Measurements from ENCODE around the gene TDO2. TPM values are rescaled to one million over a fixed set of nuclear protein-coding genes. Genes with fewer than 3 reads are reported as not detected.
"Not testable (repeated sequence)": the region's sequence is repeated elsewhere in the genome, so short reads cannot be mapped to it uniquely, and the experiment has no call there.

TDO2 gene
- 0.40 TPM for total RNA-seq

DNA sequence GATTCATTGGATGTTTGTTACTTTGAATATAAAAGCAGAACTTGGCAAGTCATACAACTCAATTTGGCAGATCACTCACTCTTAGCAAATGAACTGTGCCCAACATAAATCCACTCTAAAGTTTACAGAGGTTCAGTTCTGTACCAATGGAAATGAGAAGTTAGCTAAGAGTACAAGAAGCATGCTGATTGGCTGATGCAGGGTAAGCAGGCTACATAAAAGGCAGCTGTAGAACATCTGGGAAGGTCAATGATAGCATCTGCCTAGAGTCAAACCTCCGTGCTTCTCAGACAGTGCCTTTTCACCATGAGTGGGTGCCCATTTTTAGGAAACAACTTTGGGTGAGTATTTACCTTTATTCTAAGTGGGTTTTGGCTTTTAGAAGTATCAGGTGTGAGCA is at the start of gene TDO2:
TSS of gene TDO2 (plus strand) at position 244 of the 400 bp plus-strand sequence. CDS start at position 307, 63 bp downstream.
- ATAC-seq, result no peak

DNA sequence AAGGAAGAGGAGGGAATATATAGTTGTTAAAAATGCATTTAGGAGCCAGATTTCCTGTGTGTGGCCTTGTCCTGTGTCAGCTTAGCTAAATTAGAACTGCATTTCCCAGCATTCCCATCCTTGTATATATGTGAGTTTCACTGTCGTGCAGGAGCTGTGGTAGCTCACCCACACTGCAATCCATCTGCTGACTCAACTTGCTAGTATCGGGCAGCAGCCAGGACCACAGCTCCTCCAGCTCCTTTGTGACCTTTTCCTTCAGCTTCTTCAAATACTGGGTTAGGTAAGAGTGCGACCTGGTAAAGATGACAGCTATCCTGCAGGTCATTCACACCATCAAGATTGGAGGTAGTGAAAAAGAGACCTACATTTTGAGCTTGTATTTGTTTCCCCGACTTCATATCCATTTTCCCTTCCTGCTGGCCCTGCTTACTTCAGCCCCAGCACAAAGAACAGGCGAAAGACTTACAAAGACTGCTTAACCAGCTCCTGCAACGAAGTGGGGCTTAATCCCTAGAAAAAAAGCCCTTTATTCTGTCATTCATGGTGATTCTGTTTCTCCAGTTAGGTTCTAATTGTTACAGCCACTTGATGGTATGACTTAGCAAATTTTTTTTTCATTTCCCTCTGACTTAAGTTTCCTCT is 48.8 kb upstream of the TDO2 start:
- ATAC-seq, result no peak

DNA sequence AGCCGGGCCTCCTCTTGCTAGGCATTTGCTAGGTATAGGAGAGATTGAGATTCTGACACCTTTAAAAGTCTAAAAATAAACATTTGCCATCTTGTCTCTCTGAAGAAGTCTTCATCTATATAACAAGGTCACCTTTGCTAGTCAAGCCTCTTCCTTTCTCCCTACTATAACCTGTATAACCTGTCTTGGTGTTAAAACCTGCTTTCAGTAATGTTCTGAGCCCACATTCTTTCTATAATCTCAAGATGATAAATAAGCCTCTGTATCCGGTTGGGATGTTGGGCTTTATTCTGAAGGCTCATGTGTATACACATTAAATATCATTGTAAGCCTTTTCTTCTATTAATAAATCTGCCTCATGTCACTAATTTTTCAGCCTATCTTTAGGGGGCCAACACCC is 47.6 kb upstream of the TDO2 start:
- ATAC-seq, result peak; percentile 87

DNA sequence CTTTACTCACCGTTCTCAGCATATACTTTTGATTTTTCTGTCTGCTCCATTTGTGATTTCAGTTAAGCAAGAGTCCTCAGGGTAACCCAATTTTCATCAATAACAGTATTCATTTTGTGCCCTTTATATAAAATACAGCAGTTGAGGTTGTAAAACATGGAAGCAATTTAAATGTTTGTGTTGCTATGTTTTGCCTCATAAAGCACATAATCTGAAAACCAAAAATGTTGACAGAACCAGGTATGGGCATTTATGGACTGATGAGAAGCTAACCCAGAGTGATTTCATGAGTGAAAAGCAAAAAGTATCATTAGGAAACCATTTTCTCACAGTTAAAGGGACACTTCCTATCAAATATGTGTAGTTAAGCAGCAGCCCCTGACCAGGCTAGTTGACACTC is 37.3 kb upstream of the TDO2 start, which contains the start of gene ASIC5:
TSS of gene ASIC5 (minus strand) at position 101 of the 400 bp plus-strand sequence. CDS start at position 50, 51 bp downstream.
- ATAC-seq, result no peak

DNA sequence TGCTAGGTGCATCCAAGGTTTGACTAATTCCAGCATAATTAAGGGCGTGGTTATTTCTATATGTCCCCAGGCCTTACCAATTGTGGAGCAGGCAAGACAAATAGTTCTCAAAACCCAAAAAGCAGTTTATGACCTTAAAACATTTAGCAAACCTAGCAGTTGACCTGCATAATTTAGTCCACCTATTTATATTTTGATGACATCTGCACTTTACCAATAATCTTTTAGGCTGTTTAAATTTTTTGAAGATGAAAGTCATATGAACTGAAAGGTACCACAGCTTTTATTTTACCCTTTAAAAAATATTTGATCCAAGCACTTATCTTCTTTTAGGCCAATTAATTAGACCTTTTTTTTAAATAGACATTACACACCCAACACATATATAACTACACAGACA is 27.6 kb upstream of the TDO2 start:
- ATAC-seq, result no peak

DNA sequence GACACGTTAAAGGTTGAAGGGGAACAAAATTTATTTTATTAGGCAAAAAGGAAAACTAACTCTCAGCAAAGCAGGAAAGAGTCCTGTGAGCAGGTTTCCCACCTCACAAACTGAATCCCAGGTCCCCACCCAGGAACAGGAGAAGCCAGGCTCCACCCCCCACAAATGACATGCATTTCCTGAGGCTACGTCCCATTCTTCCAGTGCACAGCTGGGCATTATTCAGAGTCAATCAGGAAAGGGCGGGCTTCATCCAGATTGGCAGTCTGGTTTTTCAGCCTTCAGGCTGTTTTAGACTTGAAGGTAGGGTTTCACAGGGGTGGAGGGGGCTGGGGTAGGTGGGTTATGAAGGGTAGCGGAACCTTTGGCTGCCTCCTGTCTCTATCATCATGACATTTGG is 25.5 kb upstream of the TDO2 start:
- no peak for ATAC-seq

DNA sequence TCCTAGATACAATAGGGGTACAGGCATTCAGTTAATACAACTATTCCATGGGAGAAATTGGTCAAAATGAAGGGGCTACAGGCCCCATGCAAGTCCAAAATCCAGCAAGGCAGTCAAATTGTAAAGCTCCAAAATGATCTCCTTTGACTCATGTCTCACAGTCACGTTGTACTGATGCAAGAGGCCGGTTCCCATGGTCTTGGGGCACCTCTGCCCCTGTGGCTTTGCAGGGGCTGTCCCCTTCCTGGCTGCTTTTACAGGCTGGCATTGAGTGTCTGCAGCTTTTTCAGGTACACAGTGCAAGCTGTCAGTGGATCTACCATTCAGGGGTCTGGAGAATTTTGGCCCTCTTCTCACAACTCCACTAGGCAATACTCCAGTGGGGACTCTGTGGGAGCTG is 24.9 kb upstream of the TDO2 start:
- no peak for ATAC-seq

DNA sequence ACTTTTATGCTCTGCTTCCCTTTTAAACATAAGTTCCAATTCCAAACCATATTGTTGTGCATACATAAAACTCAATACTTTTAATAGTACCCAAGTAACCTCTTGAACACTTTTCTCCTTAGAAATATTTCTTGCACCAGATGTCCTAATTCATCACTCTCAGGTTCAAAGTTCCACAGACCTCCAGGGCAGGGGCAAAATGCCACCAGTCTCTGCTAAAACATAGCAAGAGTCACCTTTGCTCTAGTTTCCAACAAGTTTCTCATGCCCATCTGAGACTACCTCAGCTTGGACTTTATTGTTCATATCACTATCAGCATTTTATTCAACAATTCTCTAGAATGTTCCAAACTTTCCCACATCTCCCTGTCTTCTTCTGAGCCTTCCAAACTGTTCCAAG is 23.7 kb upstream of the TDO2 start:
- no peak for ATAC-seq

DNA sequence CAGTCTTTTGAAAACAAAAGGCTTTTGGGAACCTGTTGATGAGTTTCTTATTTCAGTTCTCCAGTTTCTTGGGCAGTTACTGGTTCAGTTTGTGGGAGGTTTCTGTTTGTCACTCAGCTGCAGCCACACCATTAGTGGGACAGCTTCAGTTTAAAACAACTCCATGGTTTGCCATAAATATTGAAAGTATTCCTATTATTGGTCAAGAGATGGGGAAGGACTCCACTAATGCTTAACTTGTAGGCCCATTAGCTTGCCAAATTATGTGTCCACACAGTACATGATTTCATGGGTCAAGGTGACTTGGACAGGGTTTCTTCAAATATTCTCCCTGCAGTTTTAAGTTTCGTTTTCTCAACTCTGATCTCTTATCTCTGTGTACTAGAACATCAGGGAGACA is 21.9 kb upstream of the TDO2 start:
- no peak for ATAC-seq

DNA sequence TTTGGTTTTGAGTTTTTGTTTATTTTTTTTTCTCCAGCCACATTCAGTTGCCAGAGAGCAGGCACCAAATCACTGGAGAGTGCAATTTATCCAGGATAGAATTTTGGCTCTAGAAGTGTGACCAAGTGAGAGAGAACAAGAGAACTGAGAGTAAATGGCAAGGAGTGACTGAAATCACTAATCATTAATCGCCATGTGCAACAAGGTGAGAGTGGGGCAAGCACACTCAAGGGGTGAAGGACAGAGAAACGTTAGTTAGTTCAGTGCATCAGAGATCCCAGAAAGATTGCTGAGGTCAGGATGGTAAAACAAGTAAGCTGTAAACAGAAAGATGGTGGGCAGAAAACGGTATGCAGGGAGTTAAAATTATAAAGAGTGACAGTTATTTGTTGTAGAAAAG is 19.6 kb upstream of the TDO2 start:
- ATAC-seq, result no peak

DNA sequence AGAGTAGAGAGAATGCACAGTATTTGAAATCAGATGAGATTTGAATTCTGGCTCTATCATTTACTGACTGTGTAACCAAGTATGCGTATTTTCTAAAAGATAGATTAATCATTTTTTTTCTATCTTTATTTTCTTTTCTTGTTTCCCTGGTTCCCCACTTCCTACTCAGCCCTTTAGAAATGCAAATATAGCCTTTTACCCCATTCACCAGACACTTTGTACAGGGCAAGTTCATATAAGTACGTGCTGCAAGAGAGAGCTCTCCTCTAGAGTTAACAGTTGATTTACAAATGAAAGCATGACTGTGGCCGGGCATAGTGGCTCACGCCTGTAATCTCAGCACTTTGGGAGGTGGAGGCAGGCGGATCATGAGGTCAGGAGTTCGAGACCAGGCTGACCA is 17.8 kb upstream of the TDO2 start:
- no peak for ATAC-seq

DNA sequence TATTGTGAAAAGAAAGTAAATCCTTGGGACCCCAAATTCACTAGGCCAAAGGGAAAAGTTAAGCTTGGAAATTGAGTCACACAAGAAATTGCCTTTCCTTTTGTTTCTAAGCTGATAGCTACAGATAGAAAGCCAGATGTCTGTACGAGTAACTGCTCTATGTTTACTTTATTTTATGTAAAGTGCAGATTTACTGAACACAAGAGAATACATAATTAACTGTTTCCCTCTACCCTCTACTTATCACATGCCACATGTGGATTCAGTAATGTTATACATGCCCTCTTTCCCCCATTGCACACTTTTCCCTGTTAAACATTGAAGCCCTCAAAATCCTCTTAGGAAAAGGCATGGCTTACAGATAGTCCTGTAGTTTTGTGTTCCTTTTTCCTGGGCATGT is 16.5 kb upstream of the TDO2 start:
- no peak for ATAC-seq

DNA sequence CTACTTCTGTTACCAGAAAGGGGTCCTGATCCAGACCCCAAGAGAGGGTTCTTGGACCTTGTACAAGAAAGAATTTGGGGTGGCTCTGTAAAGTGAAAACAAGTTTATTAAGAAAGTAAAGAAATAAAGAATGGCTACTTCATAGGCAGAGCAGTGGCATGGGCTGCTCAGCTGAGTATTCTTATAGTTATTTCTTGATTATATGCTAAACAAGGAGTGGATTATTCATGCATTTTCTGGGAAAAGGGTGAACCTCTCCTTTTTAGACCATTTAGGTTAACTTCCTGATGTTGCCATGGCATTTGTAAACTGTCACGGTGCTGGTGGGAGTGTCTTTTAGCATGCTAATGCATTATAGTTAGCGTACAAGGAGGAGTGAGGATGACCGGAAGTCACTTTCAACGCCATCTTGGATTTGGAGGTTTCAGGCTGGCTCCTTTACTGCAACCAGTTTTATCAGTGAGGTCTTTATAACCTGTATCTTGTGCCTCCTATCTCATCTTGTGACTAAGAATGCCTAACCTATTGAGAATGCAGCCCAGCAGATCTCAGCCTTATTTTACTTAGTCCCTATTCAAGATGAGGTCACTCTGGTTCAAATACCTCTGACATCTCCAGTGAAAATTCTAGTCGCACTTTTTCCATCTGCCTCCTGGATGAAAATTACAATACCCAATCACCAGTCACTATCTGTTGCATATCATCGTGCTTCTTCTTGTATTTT is 15.5 kb upstream of the TDO2 start:
- no peak for ATAC-seq

DNA sequence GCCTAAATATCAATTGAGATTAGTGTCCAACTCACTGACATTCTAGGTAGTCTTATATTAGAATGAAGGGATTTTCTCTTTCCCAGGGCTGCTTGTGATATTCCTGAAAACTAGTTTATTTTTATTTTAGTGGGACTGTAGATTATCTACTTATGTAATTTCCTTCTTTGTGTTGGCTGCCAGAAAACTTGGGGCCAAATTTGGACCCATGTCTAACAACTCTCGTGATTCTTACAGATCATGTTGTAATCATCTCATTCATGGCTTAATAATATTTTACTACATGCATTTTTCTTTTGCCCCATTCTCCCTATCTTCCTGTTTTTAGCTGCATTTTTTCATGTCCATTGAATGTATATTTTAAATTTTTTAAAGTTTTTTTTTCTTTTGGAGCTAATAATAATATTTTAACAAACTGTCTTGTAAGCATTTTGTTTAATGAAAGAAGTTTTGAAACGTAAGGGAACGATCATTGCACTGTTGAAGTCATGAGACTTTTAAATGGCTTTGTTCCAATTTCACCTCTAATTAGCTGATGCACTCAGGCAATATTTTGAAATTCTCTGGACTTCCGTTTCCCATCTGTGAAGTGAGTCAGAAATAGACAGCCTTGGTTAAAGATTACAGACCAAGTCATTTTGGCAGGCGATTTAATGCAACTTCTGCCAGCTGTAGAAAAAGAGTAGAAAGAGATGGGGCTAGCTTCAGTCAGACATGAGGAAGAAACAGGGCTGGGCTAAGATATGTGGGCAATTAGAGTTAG is 14.3 kb upstream of the TDO2 start:
- ATAC-seq, result peak; percentile 35

DNA sequence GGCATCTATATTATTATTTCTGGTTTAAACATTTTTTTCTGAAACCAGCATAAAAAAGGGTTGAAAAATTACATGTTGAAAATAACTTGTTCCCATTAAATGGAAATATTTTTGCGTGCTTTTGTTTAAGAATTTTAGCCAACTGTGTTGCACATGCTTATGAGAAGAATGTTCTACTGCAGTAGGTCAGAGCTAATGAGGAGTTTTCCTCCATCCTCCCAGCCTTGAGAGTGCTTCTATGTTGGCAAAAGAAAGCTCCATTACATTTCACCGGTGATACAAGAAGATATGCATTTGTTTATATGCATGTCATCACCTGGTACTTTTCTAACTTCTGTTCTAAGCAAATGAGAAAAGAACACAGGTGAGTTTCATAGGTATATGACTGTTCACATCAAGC is 13.6 kb upstream of the TDO2 start:
- no peak for ATAC-seq

DNA sequence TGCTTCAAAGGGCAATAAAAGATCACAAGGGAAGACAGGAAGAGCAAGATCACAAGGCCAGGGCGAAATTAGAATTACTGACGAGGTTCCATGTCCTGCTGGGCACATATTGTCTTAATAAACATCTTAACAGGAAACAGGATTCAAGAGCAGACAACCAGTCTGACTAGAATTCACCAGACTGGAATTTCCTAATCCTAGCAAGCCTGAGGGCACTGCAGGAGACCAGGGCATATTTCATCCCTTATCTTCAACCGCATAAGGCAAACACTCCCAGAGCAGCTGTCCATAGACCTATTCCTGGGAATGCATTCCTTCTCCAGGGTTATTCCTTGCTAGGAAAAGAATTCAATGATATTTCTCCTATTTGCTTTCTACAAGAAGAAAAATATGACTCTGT is 12.4 kb upstream of the TDO2 start:
- no peak for ATAC-seq

DNA sequence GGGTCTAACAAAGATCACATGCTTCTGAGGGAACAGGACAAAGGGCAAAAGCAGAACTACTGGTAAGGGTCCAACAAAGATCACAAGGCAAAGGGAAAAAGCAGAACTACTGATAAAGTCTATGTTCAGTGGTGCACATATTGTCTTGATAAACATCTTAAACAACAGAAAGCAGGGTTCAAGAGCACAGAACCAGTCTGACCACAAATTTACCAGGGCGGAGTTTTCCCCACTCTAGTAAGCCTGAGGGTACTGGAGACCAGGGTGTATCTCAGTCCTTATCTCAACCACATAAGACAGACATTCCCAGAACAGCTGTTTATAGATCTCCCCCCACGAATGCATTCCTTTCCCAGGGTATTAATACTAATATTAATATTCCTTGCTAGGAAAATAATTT is 5.1 kb upstream of the TDO2 start:
- not testable (repeated sequence) for ATAC-seq

DNA sequence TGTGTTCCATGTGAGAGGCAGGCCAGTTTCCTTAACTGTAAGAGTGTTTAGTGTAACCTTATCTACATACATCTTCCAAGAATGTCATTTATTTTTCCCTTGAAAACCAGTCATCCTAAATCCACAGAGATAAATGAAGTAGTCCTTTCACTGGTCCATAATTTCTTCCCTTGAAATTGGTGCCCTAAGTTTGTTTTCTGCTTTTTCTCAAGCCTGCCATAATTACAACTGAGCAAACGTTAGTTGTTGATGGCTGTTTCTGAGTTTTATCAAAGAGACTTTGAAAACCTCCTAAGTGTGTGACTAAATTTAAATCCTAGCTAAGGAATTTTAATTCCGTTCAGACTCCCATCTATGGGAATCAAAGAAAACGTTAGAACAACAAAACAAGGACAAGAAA is 3.6 kb upstream of the TDO2 start:
- ATAC-seq, result no peak

DNA sequence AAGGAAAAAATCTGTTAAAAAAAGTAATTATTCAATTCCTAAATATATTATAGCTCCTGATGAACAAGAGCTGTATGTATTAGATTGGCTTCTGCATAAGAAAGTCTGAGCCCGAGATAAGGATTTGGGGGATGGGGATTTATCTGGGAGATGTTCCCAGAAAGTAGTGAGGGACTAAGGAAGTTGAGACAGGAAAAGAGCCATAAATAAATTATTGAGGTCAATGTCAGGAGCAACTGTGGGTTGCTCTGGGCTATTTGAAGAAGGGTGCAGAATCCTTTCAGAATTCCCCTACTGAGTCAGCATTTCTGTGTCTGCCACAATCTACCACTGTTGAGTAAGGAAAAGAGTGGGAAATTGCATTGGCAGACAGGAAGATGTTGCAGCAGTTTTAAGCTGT is 3.1 kb upstream of the TDO2 start:
- ATAC-seq, result no peak

DNA sequence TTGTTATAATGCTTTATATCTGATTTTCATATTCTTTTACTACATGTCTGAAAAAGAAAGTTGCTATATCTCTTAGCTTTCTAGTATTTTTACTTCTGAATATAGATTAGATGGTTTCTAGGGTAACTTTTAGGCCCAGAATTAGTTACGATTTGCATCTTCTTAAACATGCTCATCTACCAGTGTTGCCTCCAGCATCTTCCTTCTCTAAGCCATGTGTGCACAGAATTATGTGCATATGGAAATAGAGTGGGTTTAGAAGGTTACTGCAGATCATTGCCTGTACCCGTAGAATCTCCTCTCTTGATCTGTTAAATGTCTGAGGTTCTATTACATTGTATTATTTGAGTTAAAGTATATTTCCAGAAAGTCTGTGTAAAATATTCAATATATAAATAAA is 2.5 kb upstream of the TDO2 start:
- no peak for ATAC-seq

DNA sequence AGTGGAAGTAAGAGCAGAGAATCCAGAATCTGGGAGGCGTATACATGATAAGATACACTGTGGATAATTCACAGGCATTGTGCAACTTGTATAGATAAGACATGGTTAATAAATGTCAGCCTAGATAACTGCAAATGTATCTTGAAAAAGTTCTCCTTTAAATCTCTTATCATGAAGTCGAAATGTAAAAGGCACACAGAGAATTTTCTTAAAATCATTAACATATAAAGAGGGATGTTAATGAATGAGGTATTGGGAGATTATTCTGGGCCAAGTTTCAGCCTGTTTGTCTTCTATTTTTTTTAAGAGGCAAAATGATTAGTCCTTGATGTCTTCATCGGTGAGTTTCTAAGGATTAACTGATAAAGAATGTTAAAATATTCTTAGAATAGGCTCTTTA is 835 bp downstream of the TDO2 start:
- ATAC-seq, result no peak

DNA sequence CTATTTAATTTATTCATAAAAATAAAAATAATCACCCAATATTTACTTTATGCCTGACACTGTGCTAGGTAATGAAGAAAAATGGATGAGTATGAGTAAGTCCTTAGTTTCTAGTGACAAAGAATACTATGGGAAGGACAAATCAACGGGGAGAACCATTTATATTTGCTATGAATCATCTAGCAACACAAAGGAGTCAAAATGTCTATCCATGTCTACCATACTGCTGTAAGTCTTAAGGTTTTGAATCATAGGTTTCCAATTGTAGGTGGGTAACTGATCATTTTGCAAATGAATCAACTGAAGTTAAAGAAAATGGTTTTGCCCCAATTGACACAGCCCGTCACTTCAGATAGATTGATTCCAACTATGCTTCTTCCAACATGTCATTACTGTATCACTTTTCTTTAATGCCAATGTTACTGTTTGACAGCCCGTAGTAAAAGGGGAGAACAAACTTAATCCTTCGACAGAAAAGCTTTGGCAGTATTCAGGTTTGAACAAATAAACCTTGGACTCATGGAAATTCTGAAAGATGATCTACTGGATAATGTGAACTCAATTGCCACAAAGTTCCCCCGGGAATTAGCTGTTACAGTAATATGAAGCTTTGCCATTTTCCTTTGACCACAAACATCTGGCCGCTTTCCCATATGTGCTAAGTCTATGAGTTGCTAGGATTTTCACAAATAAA is 3.2 kb downstream of the TDO2 start:
- ATAC-seq, result no peak

DNA sequence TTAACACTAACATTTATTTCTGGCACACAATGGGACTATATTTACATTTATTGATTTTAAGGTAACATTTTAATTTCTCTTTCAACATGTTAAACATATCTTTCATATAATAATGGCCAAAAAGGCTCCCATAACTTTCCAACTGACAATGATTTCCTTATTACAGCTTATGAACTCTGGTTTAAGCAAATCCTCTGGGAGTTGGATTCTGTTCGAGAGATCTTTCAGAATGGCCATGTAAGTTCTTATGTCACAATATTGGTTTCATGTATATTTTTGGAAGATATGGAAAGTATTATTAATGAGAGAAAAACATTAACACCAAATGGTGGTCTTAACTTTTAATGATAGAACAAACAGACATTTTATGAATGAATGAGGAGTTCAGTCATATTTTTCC is 4.1 kb downstream of the TDO2 start:
- ATAC-seq, result no peak

Data from esophagus mucosa (tissue), 1 donor.